Measurements from ENCODE around the gene RCOR1. TPM values are rescaled to one million over a fixed set of nuclear protein-coding genes. Genes with fewer than 3 reads are reported as not detected.

The RCOR1 gene
- total and polyA plus RNA-seq, 2 donors (not counting 1 experiment from before 2014, with no cell fraction given), result 8.7 to 37.1 TPM

DNA sequence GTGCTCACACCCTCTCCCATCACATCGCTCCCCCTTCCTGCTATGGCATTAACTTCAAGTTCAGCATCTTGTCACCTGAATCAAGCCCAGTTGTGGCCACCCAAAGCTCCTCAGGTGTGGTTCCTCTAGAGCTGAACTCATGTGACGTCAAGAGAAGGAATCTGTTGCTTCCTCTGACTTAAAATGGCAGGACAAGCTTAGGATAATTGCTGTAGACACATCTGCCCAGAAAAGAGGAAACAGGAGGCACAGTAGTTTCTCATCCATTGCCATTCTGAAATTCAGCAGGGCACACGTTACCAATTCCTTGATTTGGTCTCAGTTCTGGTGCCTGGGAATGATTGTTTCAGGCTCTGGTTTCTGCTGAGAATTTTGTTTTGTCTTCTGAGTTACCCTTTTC lies 52.1 kb downstream of the RCOR1 start:
- Mint-ChIP-seq H3K27ac (no peak overlapping the region), H3K9me3 (ENCODE audit: insufficient read depth) (no peaks in the 10 kb centered on the region), H3K27me3 (no peaks in the 10 kb centered on the region), H3K4me1 (peaks cover 58% of the 10 kb centered on the region), H3K4me3 (peak overlapping the region; percentile 20)
- Histone ChIP-seq H3K27ac (ENCODE audit: low read length in 2 of 2) (peak overlapping the region in 1 of 2 donors; percentile 48), H3K27me3 (replicated peaks in 1 of 4; ENCODE audit: control extremely low read depth in 1 of 4, control insufficient read depth in 3 of 4, insufficient read depth in 4 of 4, low read length in 3 of 4) (no peaks in the 10 kb centered on the region), H4K20me1 (ENCODE audit: control insufficient read depth, insufficient read depth, low read length, poor library complexity, severe bottlenecking) (peaks cover 85% of the 10 kb centered on the region), H3K9ac (ENCODE audit: low read length) (no peak overlapping the region), H3K4me1 (ENCODE audit: control insufficient read depth in 2 of 2, insufficient read depth in 2 of 2, low read length in 2 of 2) (peaks cover 35 to 40% of the 10 kb centered on the region in 2 donors), H3K79me2 (ENCODE audit: control insufficient read depth, insufficient read depth, low read length) (peaks cover 100% of the 10 kb centered on the region), H3K36me3 (replicated peaks in 1 of 2; ENCODE audit: control extremely low read depth in 1 of 2, control insufficient read depth in 1 of 2, extremely low read depth in 1 of 2, insufficient read depth in 2 of 2, low read length in 1 of 2) (no peaks in the 10 kb centered on the region), H3K4me3 (ENCODE audit: control extremely low read depth in 1 of 5, extremely low read depth in 1 of 5, insufficient read depth in 1 of 5, low read depth in 2 of 5, low read length in 4 of 5) (no peak overlapping the region), H3K9me3 (ENCODE audit: control extremely low read depth in 1 of 3, control insufficient read depth in 2 of 3, insufficient read depth in 1 of 3, low read length in 2 of 3) (no peaks in the 10 kb centered on the region), H3K4me2 (replicated peaks; ENCODE audit: low read depth, low read length, poor library complexity, severe bottlenecking) (peak overlapping the region; percentile 10), H2AFZ (ENCODE audit: insufficient read depth, low read depth, low read length, poor library complexity, severe bottlenecking) (no peak overlapping the region)
- TF ChIP-seq CTCF (IDR thresholded peaks at IDR 0.05), result no peak
- no peak for TF ChIP-seq EZH2 (IDR thresholded peaks at IDR 0.05; ENCODE audit: borderline replicate concordance, insufficient read depth, low read depth, low read length, poor library complexity, severe bottlenecking)
- intact Hi-C loops (cut with micrococcal nuclease), result no loop called here
- ChIA-PET CTCF (interaction anchor here (0.6 to 2.1 kb wide), 2 partner anchors 49 to 50 kb away, joined by 3 to 6 read pairs; no protein-coding TSS in a partner anchor), POLR2A (no interaction called here)
- ATAC-seq (ENCODE audit: low read depth) (no peak), DNase-seq (peak; percentile 40)
- WGBS (ENCODE audit: insufficient coverage), result 54% methylated on average over 2 of the region's 3 CpGs

DNA sequence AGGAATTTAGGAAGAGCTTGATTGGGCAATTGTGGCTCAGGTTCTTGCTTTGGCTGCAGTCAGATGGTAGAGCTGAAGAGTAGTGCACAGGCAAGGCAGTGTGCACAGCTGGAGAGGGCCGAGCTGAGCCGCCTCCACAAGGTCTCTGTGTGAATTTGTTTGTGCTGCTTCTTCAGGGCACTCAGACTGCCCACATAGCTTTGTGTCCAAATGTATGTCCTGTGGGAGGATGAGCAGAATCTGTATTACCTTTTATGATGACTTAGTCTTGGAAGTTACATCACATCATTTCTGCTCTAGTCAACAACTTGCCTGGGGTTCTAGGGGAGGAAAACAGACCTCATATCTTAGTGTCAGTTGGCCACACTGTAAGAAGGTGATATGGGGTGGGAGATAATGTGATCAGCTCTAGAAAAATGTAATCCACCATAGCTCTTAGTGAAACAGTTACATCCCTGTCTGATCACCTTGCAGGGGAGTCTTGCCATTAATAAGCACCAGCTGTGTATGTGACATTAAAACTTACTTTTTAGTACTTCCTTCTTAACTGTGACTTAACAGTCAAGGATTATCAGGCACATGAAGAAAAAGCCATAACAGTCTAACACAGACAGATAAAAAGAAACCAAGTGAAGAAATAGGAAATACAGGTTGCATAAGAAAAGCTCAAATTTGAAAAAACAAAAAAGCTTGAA lies 53.4 kb downstream of the RCOR1 start:
- peak overlapping the region; percentile 44 for H3K4me2 ChIP-seq (replicated peaks; ENCODE audit: low read depth, low read length, poor library complexity, severe bottlenecking)
- no peaks in the 10 kb centered on the region for H3K9me3 Mint-ChIP-seq (ENCODE audit: insufficient read depth)
- ATAC-seq (ENCODE audit: low read depth) (no peak), DNase-seq (no peak)
- no peak overlapping the region for H3K4me3 ChIP-seq (ENCODE audit: control extremely low read depth in 1 of 5, extremely low read depth in 1 of 5, insufficient read depth in 1 of 5, low read depth in 2 of 5, low read length in 4 of 5)
- H4K20me1 ChIP-seq (ENCODE audit: control insufficient read depth, insufficient read depth, low read length, poor library complexity, severe bottlenecking), result peaks cover 73% of the 10 kb centered on the region
- no peak overlapping the region for H2AFZ ChIP-seq (ENCODE audit: insufficient read depth, low read depth, low read length, poor library complexity, severe bottlenecking)
- H3K27me3 Mint-ChIP-seq, result no peaks in the 10 kb centered on the region
- peaks cover 93% of the 10 kb centered on the region for H3K79me2 ChIP-seq (ENCODE audit: control insufficient read depth, insufficient read depth, low read length)
- peaks cover 68% of the 10 kb centered on the region for H3K4me1 Mint-ChIP-seq
- peak overlapping the region; percentile 26 for H3K4me3 Mint-ChIP-seq
- no peaks in the 10 kb centered on the region for H3K9me3 ChIP-seq (ENCODE audit: control extremely low read depth in 1 of 3, control insufficient read depth in 2 of 3, insufficient read depth in 1 of 3, low read length in 2 of 3)
- peak overlapping the region; percentile 2 for H3K27ac Mint-ChIP-seq
- no peak for TF ChIP-seq EZH2 (IDR thresholded peaks at IDR 0.05; ENCODE audit: borderline replicate concordance, insufficient read depth, low read depth, low read length, poor library complexity, severe bottlenecking)
- no peak for TF ChIP-seq CTCF (IDR thresholded peaks at IDR 0.05)
- 85% methylated on average over 2 of the region's 2 CpGs for WGBS (ENCODE audit: insufficient coverage)
- POLR2A ChIA-PET, result no interaction called here
- peak overlapping the region in 1 of 2 donors; percentile 48 for H3K27ac ChIP-seq (ENCODE audit: low read length in 2 of 2)
- intact Hi-C loops (cut with micrococcal nuclease), result no loop called here
- H3K36me3 ChIP-seq (replicated peaks in 1 of 2; ENCODE audit: control extremely low read depth in 1 of 2, control insufficient read depth in 1 of 2, extremely low read depth in 1 of 2, insufficient read depth in 2 of 2, low read length in 1 of 2), result no peaks in the 10 kb centered on the region
- CTCF ChIA-PET, result interaction anchor here (1.6 to 2.1 kb wide), 2 partner anchors 49 to 51 kb away, joined by 4 to 6 read pairs; no protein-coding TSS in a partner anchor
- no peak overlapping the region for H3K9ac ChIP-seq (ENCODE audit: low read length)
- H3K27me3 ChIP-seq (replicated peaks in 1 of 4; ENCODE audit: control extremely low read depth in 1 of 4, control insufficient read depth in 3 of 4, insufficient read depth in 4 of 4, low read length in 3 of 4), result no peaks in the 10 kb centered on the region
- H3K4me1 ChIP-seq (ENCODE audit: control insufficient read depth in 2 of 2, insufficient read depth in 2 of 2, low read length in 2 of 2), result peaks cover 35 to 40% of the 10 kb centered on the region in 2 donors

All from B cell (primary cell).